CD14-positive monocyte (primary cell): ENCODE measurements around the gene BTD. TPM values are rescaled to one million over a fixed set of nuclear protein-coding genes. Genes with fewer than 3 reads are reported as not detected.
A peak's percentile ranks its signal among the peaks of the same experiment; 100 is the strongest.

Experiments used
- DNase-seq, 3 donors: peaks; one replicate each; pipeline ENCODE4 v3.0.0-alpha.2; 2011 to 2022
- H2AFZ ChIP-seq: 2 replicates; pipeline ENCODE4 v1.6.0; 2012; ENCODE audit warnings: mild to moderate bottlenecking, low read depth, low read length, inconsistent platforms; ENCODE audit not compliant: insufficient read depth, poor library complexity, severe bottlenecking
- H3K27ac ChIP-seq, 2 donors: 1 replicate in 1 of 2; 2 replicates in 1 of 2; pipeline ENCODE4 v1.5.1; 2012 to 2013; ENCODE audit warnings: low read length in 2 of 2, control low read depth in 1 of 2, inconsistent platforms in 1 of 2, low read depth in 1 of 2, mild to moderate bottlenecking in 1 of 2
- H3K27me3 ChIP-seq, 2 donors: one replicate each; pipeline versions ENCODE4 v1.6.0 to v1.6.1; 2011 to 2013; ENCODE audit warnings: low read length in 2 of 2; ENCODE audit not compliant: control insufficient read depth in 2 of 2, insufficient read depth in 2 of 2
- H3K36me3 ChIP-seq, 2 donors: replicated peaks in 1 of 2; 1 replicate in 1 of 2; 2 replicates in 1 of 2; pipeline versions ENCODE4 v1.5.1 to v1.6.1; 2012 to 2013; ENCODE audit warnings: low read length in 2 of 2, control low read depth in 1 of 2, inconsistent platforms in 1 of 2, mild to moderate bottlenecking in 1 of 2; ENCODE audit not compliant: insufficient read depth in 2 of 2, control insufficient read depth in 1 of 2
- H3K4me1 ChIP-seq, 2 donors: 1 replicate in 1 of 2; 2 replicates in 1 of 2; pipeline versions ENCODE4 v1.5.1 to v1.6.1; 2012 to 2013; ENCODE audit warnings: low read length in 2 of 2, control low read depth in 1 of 2, inconsistent platforms in 1 of 2, mild to moderate bottlenecking in 1 of 2, moderate library complexity in 1 of 2; ENCODE audit not compliant: insufficient read depth in 2 of 2, control insufficient read depth in 1 of 2
- H3K4me2 ChIP-seq: replicated peaks from 2 replicates; pipeline ENCODE3; 2012; ENCODE audit warnings: low read length, moderate library complexity, mild to moderate bottlenecking; ENCODE audit not compliant: poor library complexity, severe bottlenecking; ENCODE audit errors: extremely low read depth
- H3K4me3 ChIP-seq, 3 experiments: fragments of 200-600 bp in 1 of 3; sonication (generic) in 1 of 3; replicated peaks in 1 of 3; 1 replicate in 2 of 3; 2 replicates in 1 of 3; pipeline ENCODE4 v1.5.1; 2011 to 2013; ENCODE audit warnings: low read length in 3 of 3, mild to moderate bottlenecking in 3 of 3, control low read depth in 2 of 3, low read depth in 2 of 3, inconsistent platforms in 1 of 3, moderate library complexity in 1 of 3
- H3K79me2 ChIP-seq: 2 replicates; pipeline ENCODE4 v1.6.0; 2012; ENCODE audit warnings: mild to moderate bottlenecking, control low read depth, inconsistent platforms, low read length, moderate library complexity; ENCODE audit not compliant: insufficient read depth
- H3K9ac ChIP-seq: 2 replicates; pipeline ENCODE4 v1.6.0; 2017; ENCODE audit warnings: low read length, mild to moderate bottlenecking; ENCODE audit not compliant: insufficient read depth, poor library complexity, severe bottlenecking
- H3K9me3 ChIP-seq, 2 donors: replicated peaks in 1 of 2; 1 replicate in 1 of 2; 2 replicates in 1 of 2; pipeline versions ENCODE4 v1.5.1 to v1.6.1; 2012 to 2013; ENCODE audit warnings: low read length in 2 of 2, control low read depth in 1 of 2; ENCODE audit not compliant: control insufficient read depth in 1 of 2, insufficient read depth in 1 of 2
- H4K20me1 ChIP-seq: 2 replicates; pipeline ENCODE4 v1.6.0; 2012; ENCODE audit warnings: mild to moderate bottlenecking, low read length, control low read depth, moderate library complexity; ENCODE audit not compliant: insufficient read depth
- H3K27ac Mint-ChIP-seq, 7 donors: one replicate each; pipeline ENCODE4 v1.8.0; 2020; ENCODE audit warnings: mild to moderate bottlenecking in 7 of 7, mixed read lengths in 7 of 7, moderate library complexity in 6 of 7, inconsistent platforms in 2 of 7
- H3K27me3 Mint-ChIP-seq, 3 donors: one replicate each; pipeline ENCODE4 v1.8.0; 2021 to 2022; ENCODE audit warnings: low read depth in 3 of 3, mild to moderate bottlenecking in 3 of 3, mixed read lengths in 3 of 3, moderate library complexity in 3 of 3, inconsistent platforms in 1 of 3
- H3K36me3 Mint-ChIP-seq, 2 donors: one replicate each; pipeline ENCODE4 v1.8.0; 2020; ENCODE audit warnings: mixed read lengths in 2 of 2, inconsistent platforms in 1 of 2, mild to moderate bottlenecking in 1 of 2
- H3K4me1 Mint-ChIP-seq: one replicate; pipeline ENCODE4 v1.8.0; 2020; ENCODE audit warnings: mild to moderate bottlenecking, mixed read lengths
- H3K4me3 Mint-ChIP-seq, 2 donors: one replicate each; pipeline ENCODE4 v1.8.0; 2020; ENCODE audit warnings: mild to moderate bottlenecking in 2 of 2, mixed read lengths in 2 of 2, moderate library complexity in 1 of 2
- H3K9me3 Mint-ChIP-seq, 7 donors: one replicate each; pipeline ENCODE4 v1.8.0; 2020 to 2022; ENCODE audit warnings: mixed read lengths in 7 of 7, mild to moderate bottlenecking in 6 of 7, moderate library complexity in 6 of 7, inconsistent platforms in 2 of 7
- WGBS: methylation state at CpG from one replicate; pipeline ENCODE4 v1.1.5; 2013; ENCODE audit warnings: missing lambda C conversion rate; ENCODE audit not compliant: insufficient coverage; 5-methylcytosine and 5-hydroxymethylcytosine counted together
- intact Hi-C, 2 donors: fragments of 100-400 bp; cut with micrococcal nuclease; formaldehyde crosslinking; loops; one replicate each; pipeline versions ENCODE4 v1.15.0 to v1.15.1; 2023
- polyA plus RNA-seq, 3 donors: library from polyadenylated mRNA; depleted of rRNA in 1 of 3; unstranded in 2 of 3; stranded (reverse) in 1 of 3; fragments of 300-500 nt in 2 of 3; fragments of >200 nt in 1 of 3; fragmentation: Illumina TruSeq in 2 of 3; gene quantifications; 1 replicate in 2 of 3; 2 replicates in 1 of 3; pipeline ENCODE4 v1.2.3, GENCODE V29; 2012 to 2021
- TF ChIP-seq, protein P1 (sequence below): fragments of 200-600 bp; IDR thresholded peaks from one replicate; pipeline ENCODE4 v1.8.0; 2022; ENCODE audit warnings: antibody characterized with exemption, mild to moderate bottlenecking

BTD gene
- polyA plus RNA-seq, 3 donors = 13.2 to 24.0 (median 19.3) TPM

GRCh38 chr3:15557511-15557946, 44.0 kb upstream of the BTD start:
- Histone ChIP-seq H3K4me3 (no peak overlapping the region), H2AFZ (peak overlapping the region; percentile 13), H3K79me2 (no peaks in the 10 kb centered on the region), H3K9ac (no peak overlapping the region), H3K27ac (peak overlapping the region in 1 of 2 donors; percentile 91), H4K20me1 (no peaks in the 10 kb centered on the region), H3K9me3 (no peaks in the 10 kb centered on the region), H3K27me3 (no peaks in the 10 kb centered on the region), H3K4me2 (peak overlapping the region; percentile 56), H3K4me1 (peaks cover 30 to 33% of the 10 kb centered on the region in 2 donors), H3K36me3 (peaks cover 9 to 29% of the 10 kb centered on the region in 2 donors)
- Mint-ChIP-seq H3K4me1 (peaks cover 29% of the 10 kb centered on the region), H3K27me3 (peaks cover 0 to 2% (median 0%) of the 10 kb centered on the region in 3 donors), H3K9me3 (no peaks in the 10 kb centered on the region), H3K4me3 (peak overlapping the region in 1 of 2 donors; percentile 30), H3K27ac (peak overlapping the region; percentile 92 to 98 (median 97)), H3K36me3 (peaks cover 30 to 34% of the 10 kb centered on the region in 2 donors)
- DNase-seq = peak; percentile 64 to 80 (median 68)
- TF ChIP-seq, protein P1, sequence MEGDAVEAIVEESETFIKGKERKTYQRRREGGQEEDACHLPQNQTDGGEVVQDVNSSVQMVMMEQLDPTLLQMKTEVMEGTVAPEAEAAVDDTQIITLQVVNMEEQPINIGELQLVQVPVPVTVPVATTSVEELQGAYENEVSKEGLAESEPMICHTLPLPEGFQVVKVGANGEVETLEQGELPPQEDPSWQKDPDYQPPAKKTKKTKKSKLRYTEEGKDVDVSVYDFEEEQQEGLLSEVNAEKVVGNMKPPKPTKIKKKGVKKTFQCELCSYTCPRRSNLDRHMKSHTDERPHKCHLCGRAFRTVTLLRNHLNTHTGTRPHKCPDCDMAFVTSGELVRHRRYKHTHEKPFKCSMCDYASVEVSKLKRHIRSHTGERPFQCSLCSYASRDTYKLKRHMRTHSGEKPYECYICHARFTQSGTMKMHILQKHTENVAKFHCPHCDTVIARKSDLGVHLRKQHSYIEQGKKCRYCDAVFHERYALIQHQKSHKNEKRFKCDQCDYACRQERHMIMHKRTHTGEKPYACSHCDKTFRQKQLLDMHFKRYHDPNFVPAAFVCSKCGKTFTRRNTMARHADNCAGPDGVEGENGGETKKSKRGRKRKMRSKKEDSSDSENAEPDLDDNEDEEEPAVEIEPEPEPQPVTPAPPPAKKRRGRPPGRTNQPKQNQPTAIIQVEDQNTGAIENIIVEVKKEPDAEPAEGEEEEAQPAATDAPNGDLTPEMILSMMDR = peak; percentile 92
- intact Hi-C loops = loop anchor here (2.0 to 10.0 kb wide), 6 partner anchors 113 to 353 kb away; partner anchors contain the start of genes CAPN7 (in 1 of the 2), EAF1 (in 1 of the 2), METTL6 (in 1 of the 2) and SH3BP5 (in 1 of the 2)
- no CpG with 5 or more reads among the region's 3 CpGs for whole genome bisulfite sequencing

DNA sequence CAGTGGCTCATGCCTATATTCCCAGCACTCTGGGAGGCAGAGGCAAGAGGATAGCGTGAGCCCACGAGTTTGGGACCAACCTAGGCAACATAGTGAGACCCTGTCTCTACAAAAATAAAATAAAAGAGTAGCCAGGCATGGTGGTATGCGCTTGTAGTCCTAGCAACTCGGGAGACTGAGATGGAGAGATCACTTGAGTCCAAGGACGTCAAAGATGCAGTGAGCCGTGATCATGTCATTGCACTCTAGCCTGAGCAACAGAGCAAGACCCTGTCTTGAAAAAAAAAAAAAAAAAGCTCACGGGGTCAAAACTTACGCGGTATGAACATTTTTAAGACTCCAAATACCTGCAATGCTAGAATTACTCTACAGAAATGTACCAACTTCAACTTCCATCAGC, 43.0 kb upstream of the BTD start:
- H3K27ac ChIP-seq = no peak overlapping the region
- peak overlapping the region in 3 of 7 donors; percentile 21 to 41 (median 28) for H3K27ac Mint-ChIP-seq
- intact Hi-C loops = loop anchor here (2.0 to 10.0 kb wide), 6 partner anchors 114 to 354 kb away; partner anchors contain the start of genes CAPN7 (in 2 of the 2), EAF1 (in 1 of the 2), METTL6 (in 1 of the 2) and SH3BP5 (in 1 of the 2)
- WGBS = 98% methylated on average over 5 of the region's 9 CpGs
- no peaks in the 10 kb centered on the region for H3K79me2 ChIP-seq
- no peaks in the 10 kb centered on the region for H3K9me3 Mint-ChIP-seq
- no peak overlapping the region for H2AFZ ChIP-seq
- TF ChIP-seq, protein P1 = no peak
- H3K4me3 ChIP-seq = no peak overlapping the region
- H3K27me3 Mint-ChIP-seq = peaks cover 0 to 2% (median 0%) of the 10 kb centered on the region in 3 donors
- no peak overlapping the region for H3K4me2 ChIP-seq
- no peak for DNase-seq
- peaks cover 40 to 43% of the 10 kb centered on the region in 2 donors for H3K36me3 Mint-ChIP-seq
- H4K20me1 ChIP-seq = no peaks in the 10 kb centered on the region
- no peaks in the 10 kb centered on the region for H3K27me3 ChIP-seq
- H3K4me3 Mint-ChIP-seq = no peak overlapping the region
- H3K36me3 ChIP-seq = peaks cover 20 to 39% of the 10 kb centered on the region in 2 donors
- peaks cover 30 to 33% of the 10 kb centered on the region in 2 donors for H3K4me1 ChIP-seq
- no peaks in the 10 kb centered on the region for H3K9me3 ChIP-seq
- H3K4me1 Mint-ChIP-seq = peaks cover 29% of the 10 kb centered on the region
- H3K9ac ChIP-seq = no peak overlapping the region
